HG03432 (cell line): ENCODE measurements around the gene BMPR1A.

Experiments used
- ATAC-seq: cut with Tn5 transposase; IDR thresholded peaks from one replicate; pipeline ENCODE4 v1.9.1; 2021; ENCODE audit warnings: mild to moderate bottlenecking, moderate library complexity; ENCODE audit not compliant: unreplicated experiment

The BMPR1A gene

DNA sequence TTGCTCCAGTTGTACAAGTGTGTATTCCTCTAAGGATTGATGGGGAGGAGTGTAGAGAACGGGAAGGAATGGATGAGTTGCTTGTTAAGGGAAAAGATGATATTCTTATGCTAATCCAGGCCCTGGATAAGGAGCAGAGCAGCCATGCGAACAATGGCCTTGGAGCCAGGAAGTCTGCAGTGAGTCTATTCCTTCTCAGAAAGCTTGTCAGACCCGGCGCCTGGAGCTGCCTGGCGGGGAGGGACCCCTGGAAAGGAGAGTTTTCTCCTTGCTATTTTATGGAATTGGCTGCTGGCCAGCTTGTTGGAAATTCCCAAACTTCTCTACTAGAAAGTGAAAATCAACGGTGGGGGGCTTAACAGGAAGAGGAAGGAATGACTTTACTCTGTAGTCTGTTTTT lies 111.9 kb downstream of the BMPR1A start:
- no peak for ATAC-seq

GRCh38 chr10:86870679-86871078 lies 114.3 kb downstream of the BMPR1A start:
- ATAC-seq = no peak

DNA sequence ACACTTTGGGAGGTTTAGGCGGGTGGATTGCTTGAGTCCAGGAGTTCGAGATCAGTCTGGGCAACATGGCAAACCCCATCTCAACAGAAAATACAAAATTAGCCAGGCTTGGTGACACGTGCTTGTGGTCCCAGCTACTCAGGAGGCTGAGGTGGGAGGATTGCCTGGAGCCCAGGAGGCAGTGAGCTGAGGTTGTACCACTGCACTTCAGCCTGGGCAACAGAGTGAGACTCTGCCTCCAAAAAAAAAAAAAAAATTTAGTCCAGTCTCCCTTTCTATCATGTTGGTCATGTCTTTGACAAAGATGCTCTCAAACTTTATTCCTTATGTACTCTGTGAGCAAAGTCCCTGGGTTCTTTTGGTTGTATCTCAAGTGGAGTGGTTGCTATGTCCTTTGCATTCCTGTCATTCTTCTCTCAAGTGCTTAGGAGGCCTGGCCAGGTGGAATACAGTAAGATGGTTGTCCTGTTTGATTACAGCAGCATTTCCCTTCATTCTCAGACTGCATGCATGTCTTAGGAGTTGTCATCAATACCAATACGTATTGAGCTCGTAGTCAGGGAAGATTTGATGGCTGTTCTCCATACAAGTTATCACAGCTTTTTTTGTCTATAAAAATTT lies 115.3 kb downstream of the BMPR1A start:
- no peak for ATAC-seq

GRCh38 chr10:86872757-86873156 lies 116.3 kb downstream of the BMPR1A start:
- no peak for ATAC-seq

- no peak for ATAC-seq
These were observed 120.3 kb downstream of the BMPR1A start for GRCh38 chr10:86876748-86877147.

- ATAC-seq = peak; percentile 74
These were observed 122.7 kb downstream of the BMPR1A start for GRCh38 chr10:86878983-86879713.

DNA sequence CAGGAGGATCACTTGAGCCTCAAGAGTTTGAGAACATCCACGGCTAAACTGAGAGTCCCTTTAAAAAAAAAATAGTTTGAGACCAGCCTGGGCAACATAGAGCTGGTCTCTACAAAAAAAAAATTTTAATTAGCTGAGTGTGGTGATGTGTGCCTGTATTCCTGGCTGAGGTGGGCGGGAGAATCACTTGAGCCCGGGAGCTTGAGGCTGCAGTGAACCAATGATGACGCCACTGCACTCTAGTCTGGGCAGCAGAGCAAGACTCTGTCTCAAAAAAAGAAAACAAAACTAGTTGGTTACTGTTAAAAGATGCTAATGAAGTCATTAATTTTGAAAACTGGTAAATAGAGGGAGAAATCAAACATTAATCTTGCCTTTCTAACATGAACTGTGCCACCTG lies 124.6 kb downstream of the BMPR1A start:
- ATAC-seq = no peak

GRCh38 chr10:86888585-86889381 lies 132.4 kb downstream of the BMPR1A start:
- ATAC-seq = peak; percentile 99

DNA sequence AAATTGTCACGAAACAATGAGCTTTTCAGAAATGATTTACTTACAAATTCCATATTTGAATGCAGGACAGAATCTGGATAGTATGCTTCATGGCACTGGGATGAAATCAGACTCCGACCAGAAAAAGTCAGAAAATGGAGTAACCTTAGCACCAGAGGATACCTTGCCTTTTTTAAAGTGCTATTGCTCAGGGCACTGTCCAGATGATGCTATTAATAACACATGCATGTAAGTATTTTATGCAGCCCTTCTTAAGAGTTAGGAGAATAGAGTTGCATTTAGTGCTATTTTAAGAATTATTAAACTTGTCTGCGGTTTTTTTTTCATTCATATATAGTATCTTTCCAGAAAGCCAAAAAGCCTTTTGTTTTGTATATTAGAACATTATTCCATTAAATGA lies 133.6 kb downstream of the BMPR1A start:
- ATAC-seq = no peak

DNA sequence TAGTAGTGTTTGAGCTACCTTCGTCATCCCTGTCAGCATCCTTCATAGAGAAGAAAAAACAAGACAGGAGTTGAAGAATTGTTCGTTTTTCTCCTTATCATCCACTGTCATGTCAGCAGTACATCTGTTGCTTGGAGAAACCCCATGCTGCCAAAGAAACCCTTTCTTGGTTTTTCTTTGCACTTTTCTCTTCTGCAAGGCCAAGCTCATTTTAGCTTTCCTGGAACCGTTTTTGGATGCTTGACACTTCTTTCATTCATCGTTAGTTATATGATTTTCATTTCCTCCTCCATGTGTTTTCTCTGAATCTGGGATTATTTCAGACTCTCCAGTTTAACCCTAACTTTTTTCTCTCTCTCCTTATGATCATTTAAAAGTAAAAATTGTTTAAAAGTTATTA lies 142.1 kb downstream of the BMPR1A start:
- no peak for ATAC-seq

DNA sequence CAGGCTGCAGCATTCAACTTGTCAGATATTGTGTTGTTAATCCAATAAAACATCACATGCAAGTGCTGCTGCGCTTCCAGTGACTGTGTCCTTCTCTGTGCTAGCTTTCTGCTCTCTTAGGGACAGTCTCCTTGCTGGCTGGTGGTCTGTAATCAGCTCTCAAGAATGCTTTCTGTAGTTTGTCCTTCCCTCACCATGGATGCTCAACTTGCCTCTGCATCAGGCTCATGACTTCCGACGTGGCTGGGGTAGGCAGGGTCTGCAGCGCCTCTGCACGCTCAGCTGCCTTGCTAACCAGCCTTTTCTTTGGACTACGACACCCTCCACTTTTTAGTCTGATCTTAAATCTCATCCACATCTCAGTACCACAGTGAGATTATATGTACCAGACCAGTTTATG lies 142.7 kb downstream of the BMPR1A start:
- ATAC-seq = no peak

GRCh38 chr10:86899670-86900276 lies 143.4 kb downstream of the BMPR1A start:
- no peak for ATAC-seq

GRCh38 chr10:86900955-86901354 lies 144.5 kb downstream of the BMPR1A start:
- no peak for ATAC-seq

DNA sequence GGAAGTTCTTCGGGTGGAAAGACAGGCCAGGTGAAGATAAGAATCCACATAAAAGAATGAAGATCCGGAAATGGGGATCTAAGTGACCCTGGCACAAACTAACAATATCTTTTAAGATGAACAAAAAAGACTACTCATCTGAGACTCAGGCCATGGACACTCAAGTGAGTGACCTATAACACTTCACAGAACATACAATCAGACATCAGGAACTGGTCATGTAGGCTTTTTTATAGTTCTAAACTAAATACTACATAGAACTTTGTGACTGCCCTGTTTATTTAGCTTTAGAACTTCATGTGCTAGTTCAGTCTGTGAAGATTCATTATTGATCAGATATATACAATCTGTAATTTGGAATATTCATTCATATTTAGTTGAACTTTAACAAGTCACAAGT lies 148.2 kb downstream of the BMPR1A start:
- no peak for ATAC-seq

GRCh38 chr10:86905429-86905828 lies 149.0 kb downstream of the BMPR1A start:
- no peak for ATAC-seq

- ATAC-seq = no peak
These were observed 158.3 kb downstream of the BMPR1A start for GRCh38 chr10:86914734-86915133.

- no peak for ATAC-seq
These were observed 161.6 kb downstream of the BMPR1A start for GRCh38 chr10:86918022-86918471.

DNA sequence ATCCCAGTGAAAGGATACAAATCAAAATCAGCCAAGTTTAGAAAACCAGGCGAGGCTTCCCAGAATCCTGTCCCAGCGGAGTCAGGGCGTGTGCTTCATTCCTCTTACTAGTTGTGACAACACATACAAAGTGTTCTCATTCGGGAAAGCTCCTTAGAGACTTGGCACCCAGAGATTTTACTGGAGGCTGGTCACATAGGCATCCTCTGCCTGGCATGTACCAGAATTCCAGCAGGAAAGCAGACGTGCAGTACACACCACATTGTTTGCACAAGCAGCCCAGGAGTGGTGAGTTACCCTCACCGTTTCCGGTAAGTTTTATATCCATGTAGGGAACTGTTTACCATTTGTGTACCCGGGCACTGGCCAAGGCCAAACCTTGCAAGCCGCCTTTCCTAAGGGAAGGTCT lies 166.1 kb downstream of the BMPR1A start:
- ATAC-seq = no peak

DNA sequence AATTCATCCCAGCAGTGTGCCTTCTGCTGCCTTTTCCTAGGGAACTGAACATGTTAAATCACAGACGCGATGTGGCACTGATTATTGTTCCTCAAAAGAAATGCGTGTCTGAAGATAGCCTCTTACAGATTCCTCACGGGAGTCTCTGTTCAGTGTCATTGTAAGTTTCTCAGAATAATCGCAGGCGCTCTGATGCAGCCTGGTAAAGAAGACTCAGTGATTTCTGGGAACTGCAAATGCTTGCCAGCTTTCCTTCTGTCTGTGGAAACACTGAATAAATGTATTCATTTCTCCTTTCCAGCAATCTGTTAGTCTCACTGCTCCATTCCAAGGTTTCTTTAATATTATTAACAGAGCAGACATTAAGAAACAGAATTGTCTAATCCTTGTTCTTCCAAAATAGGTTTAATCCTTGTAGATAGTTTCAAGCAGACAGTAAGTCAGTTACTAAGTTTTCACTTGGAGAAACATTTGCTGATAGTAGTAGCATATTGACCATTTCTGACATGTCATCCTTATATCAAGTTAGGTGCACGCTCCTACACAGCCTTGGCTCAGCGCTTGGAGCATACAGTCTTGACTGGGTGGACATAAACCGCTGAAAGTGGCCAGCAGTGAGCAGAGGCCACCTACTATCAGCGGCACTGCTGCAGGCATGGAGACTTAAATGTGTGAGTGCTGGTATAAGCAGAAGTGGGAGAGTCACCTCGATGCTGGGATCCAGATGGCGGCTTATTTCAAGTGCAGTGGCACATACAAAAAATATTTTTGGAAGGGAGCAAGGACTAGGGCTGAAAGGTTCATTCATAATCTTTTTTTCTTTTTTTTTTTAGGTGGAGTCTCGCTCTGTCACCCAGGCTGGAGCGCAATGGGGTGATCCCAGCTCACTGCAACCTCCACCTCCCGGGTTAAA lies 173.3 kb downstream of the BMPR1A start:
- no peak for ATAC-seq

GRCh38 chr10:86931872-86932271 lies 175.5 kb downstream of the BMPR1A start:
- no peak for ATAC-seq
